Endothelial cell of umbilical vein (primary cell): ENCODE measurements around the gene BARX1. TPM values are rescaled to one million over a fixed set of nuclear protein-coding genes. Genes with fewer than 3 reads are reported as not detected.

Experiments
- BruUV-seq: library from RNA; stranded (reverse); fragments of 400-500 nt; replicated peaks from 2 replicates; lab custom pipeline; 2021; lab: Mats Ljungman, UMichigan
- CTCF ChIA-PET: fragments of 300-600, 350-600 bp; sonication (Branson Sonifier 250); formaldehyde crosslinking; loops from one replicate; lab custom pipeline; 2021; ENCODE audit warnings: antibody characterized with exemption, inconsistent platforms; lab: Charles Lee
- POLR2A ChIA-PET: fragments of 300-600, 350-600 bp; sonication (Branson Sonifier 250); formaldehyde crosslinking; loops from one replicate; lab custom pipeline; 2021; ENCODE audit warnings: antibody characterized with exemption, inconsistent platforms; lab: Charles Lee
- DNase-seq: peaks from one replicate; pipeline ENCODE4 v3.0.0-alpha.2; 2011; ENCODE audit warnings: low read depth, low spot score
- FAIRE-seq: peaks from 2 replicates; lab custom pipeline; 2011; peaks lifted over from hg19 to GRCh38; lab: Jason Lieb, UNC
- H2AFZ ChIP-seq: 2 replicates; pipeline ENCODE4 v1.6.0; 2012; ENCODE audit warnings: low read depth, low read length, control low read depth, inconsistent platforms
- H3K27ac ChIP-seq: 2 replicates; pipeline ENCODE4 v1.5.1; 2011; ENCODE audit warnings: low read depth, mild to moderate bottlenecking, control low read depth, low read length, moderate library complexity; ENCODE audit not compliant: insufficient read depth
- H3K27me3 ChIP-seq, 2 experiments: 2 replicates each; pipeline versions ENCODE4 v1.6.0 to v1.6.1; 2011; ENCODE audit warnings: low read length in 2 of 2, mixed read lengths in 1 of 2; ENCODE audit not compliant: control insufficient read depth in 2 of 2, insufficient read depth in 2 of 2
- H3K36me3 ChIP-seq, 2 experiments: 2 replicates in 1 of 2; 3 replicates in 1 of 2; pipeline ENCODE4 v1.5.1; 2011; ENCODE audit warnings: low read length in 2 of 2, mild to moderate bottlenecking in 1 of 2, moderate library complexity in 1 of 2; ENCODE audit not compliant: control insufficient read depth in 2 of 2, insufficient read depth in 2 of 2; ENCODE audit errors: extremely low read depth in 1 of 2
- H3K4me1 ChIP-seq: 3 replicates; pipeline ENCODE4 v1.5.1; 2011; ENCODE audit warnings: mild to moderate bottlenecking, low read length; ENCODE audit not compliant: control insufficient read depth, insufficient read depth; ENCODE audit errors: extremely low read depth
- H3K4me2 ChIP-seq: 2 replicates; pipeline ENCODE4 v1.6.1; 2011; ENCODE audit warnings: low read length, control low read depth, mixed read lengths; ENCODE audit not compliant: insufficient read depth
- H3K4me3 ChIP-seq, 3 experiments: fragments of 200-600 bp in 1 of 3; sonication (generic), shearing (Covaris generic) in 1 of 3; replicated peaks in 1 of 3; 2 replicates each; pipeline ENCODE4 v1.5.1; 2011 to 2016; ENCODE audit warnings: control low read depth in 3 of 3, low read length in 3 of 3, mild to moderate bottlenecking in 2 of 3, inconsistent platforms in 1 of 3, low read depth in 1 of 3, moderate library complexity in 1 of 3; ENCODE audit not compliant: insufficient read depth in 1 of 3
- H3K79me2 ChIP-seq: 2 replicates; pipeline ENCODE4 v1.6.0; 2012; ENCODE audit warnings: low read length, inconsistent platforms; ENCODE audit not compliant: control insufficient read depth, insufficient read depth
- H3K9ac ChIP-seq: replicated peaks from 2 replicates; pipeline ENCODE3; 2011; ENCODE audit warnings: low read length, control low read depth; ENCODE audit not compliant: insufficient read depth; ENCODE audit errors: extremely low read depth
- H3K9me1 ChIP-seq: replicated peaks from 3 replicates; pipeline ENCODE4 v1.6.0; 2011; ENCODE audit warnings: mild to moderate bottlenecking, low read length; ENCODE audit not compliant: control insufficient read depth, insufficient read depth; ENCODE audit errors: extremely low read depth
- H3K9me3 ChIP-seq: replicated peaks from 2 replicates; pipeline ENCODE4 v1.5.1; 2012; ENCODE audit warnings: low read length, inconsistent platforms; ENCODE audit not compliant: control insufficient read depth, insufficient read depth
- H4K20me1 ChIP-seq: replicated peaks from 2 replicates; pipeline ENCODE3; 2011; ENCODE audit warnings: mild to moderate bottlenecking, low read length; ENCODE audit not compliant: control insufficient read depth, insufficient read depth; ENCODE audit errors: extremely low read depth
- EZH2 ChIP-seq: IDR thresholded peaks from 2 replicates; pipeline ENCODE4 v1.6.1; 2012; ENCODE audit warnings: borderline replicate concordance, low read depth, mild to moderate bottlenecking, moderate library complexity, low read length, inconsistent platforms; ENCODE audit not compliant: severe bottlenecking
- FOS ChIP-seq: IDR thresholded peaks from 2 replicates; pipeline ENCODE4 v1.6.1; 2011; ENCODE audit warnings: mild to moderate bottlenecking, low read length, moderate library complexity, borderline replicate concordance; ENCODE audit not compliant: insufficient read depth
- GATA2 ChIP-seq: IDR thresholded peaks from 2 replicates; pipeline ENCODE4 v1.7.0; 2011; ENCODE audit warnings: low read depth, mild to moderate bottlenecking, moderate library complexity, mixed read lengths, low read length; ENCODE audit not compliant: insufficient read length, insufficient read depth
- JUN ChIP-seq: IDR thresholded peaks from 2 replicates; pipeline ENCODE4 v1.6.1; 2011; ENCODE audit warnings: borderline replicate concordance, low read depth; ENCODE audit not compliant: insufficient read length, insufficient read depth
- MAX ChIP-seq: IDR thresholded peaks from 2 replicates; pipeline ENCODE4 v1.6.1; 2011; ENCODE audit not compliant: insufficient read depth, insufficient read length
- MYC ChIP-seq: IDR thresholded peaks from one replicate; pipeline ENCODE4 v1.6.1; 2011; ENCODE audit warnings: mild to moderate bottlenecking, low read depth, low read length
- POLR2A ChIP-seq: IDR thresholded peaks from 2 replicates; pipeline ENCODE4 v1.6.1; 2012; ENCODE audit warnings: low read depth, mild to moderate bottlenecking, control low read depth, low read length
- POLR2AphosphoS5 ChIP-seq: IDR thresholded peaks from 2 replicates; pipeline ENCODE4 v1.6.1; 2012; ENCODE audit warnings: low read depth, mild to moderate bottlenecking, control low read depth, low read length, moderate library complexity; ENCODE audit not compliant: insufficient read depth
- dilution Hi-C: fragments of 300-500 bp; cut with MboI; formaldehyde crosslinking; loops from one replicate; pipeline ENCODE4 v1.15.0; 2019; ENCODE audit warnings: low sequenced_read_pairs; ENCODE audit not compliant: extremely low pct_ligation_motif_present
- intact Hi-C: fragments of 100-400 bp; cut with micrococcal nuclease; formaldehyde crosslinking; loops from one replicate; pipeline ENCODE4 v1.10.0; 2022
- polyA plus RNA-seq, 4 experiments: library from polyadenylated mRNA; depleted of rRNA in 3 of 4; stranded (reverse) in 3 of 4; unstranded in 1 of 4; fragments of >200 nt; gene quantifications; 2 replicates each; pipeline versions ENCODE4 v1.2.1 to v1.2.3, GENCODE V29; 2011 to 2012; ENCODE audit warnings: missing spikeins in 1 of 4
- total RNA-seq: library from RNA; stranded (reverse); gene quantifications from 2 replicates; pipeline ENCODE4 v1.2.3, GENCODE V29; 2021
- TF ChIP-seq, protein P1 (sequence below), 2 donors: IDR thresholded peaks; 1 replicate in 1 of 2; 2 replicates in 1 of 2; pipeline ENCODE4 v1.5.1; 2011; ENCODE audit warnings: low read length in 2 of 2, mild to moderate bottlenecking in 2 of 2, moderate library complexity in 2 of 2, control low read depth in 1 of 2, inconsistent platforms in 1 of 2, low read depth in 1 of 2; ENCODE audit not compliant: insufficient read depth in 1 of 2; ENCODE audit errors: extremely low read depth in 1 of 2

BARX1 gene
- total and polyA plus RNA-seq, 2 donors (not counting 3 experiments of a cell fraction or from before 2014, with no cell fraction given) = not detected

GRCh38 chr9:93992830-93993229 is 37.7 kb upstream of the BARX1 start:
- Histone ChIP-seq H3K9me3 (no peaks in the 10 kb centered on the region), H3K36me3 (no peaks in the 10 kb centered on the region), H3K27me3 (peaks cover 10 to 12% of the 10 kb centered on the region in 2 experiments), H3K9ac (no peak overlapping the region), H3K4me3 (no peak overlapping the region), H3K4me2 (no peak overlapping the region), H2AFZ (no peak overlapping the region), H3K4me1 (no peaks in the 10 kb centered on the region), H3K9me1 (no peaks in the 10 kb centered on the region), H3K27ac (no peak overlapping the region), H3K79me2 (no peaks in the 10 kb centered on the region), H4K20me1 (no peaks in the 10 kb centered on the region)
- DNase-seq (no peak), FAIRE-seq (no peak)
- no TSS peak for BruUV-seq
- ChIA-PET CTCF (interaction anchor here (1.1 to 1.4 kb wide), 4 partner anchors 10 to 311 kb away, joined by 3 to 6 read pairs (median 5); no protein-coding TSS in a partner anchor), POLR2A (no interaction called here)
- TF ChIP-seq POLR2A = no peak
- intact Hi-C loops (no loop called here), dilution Hi-C loops (no loop called here)

DNA sequence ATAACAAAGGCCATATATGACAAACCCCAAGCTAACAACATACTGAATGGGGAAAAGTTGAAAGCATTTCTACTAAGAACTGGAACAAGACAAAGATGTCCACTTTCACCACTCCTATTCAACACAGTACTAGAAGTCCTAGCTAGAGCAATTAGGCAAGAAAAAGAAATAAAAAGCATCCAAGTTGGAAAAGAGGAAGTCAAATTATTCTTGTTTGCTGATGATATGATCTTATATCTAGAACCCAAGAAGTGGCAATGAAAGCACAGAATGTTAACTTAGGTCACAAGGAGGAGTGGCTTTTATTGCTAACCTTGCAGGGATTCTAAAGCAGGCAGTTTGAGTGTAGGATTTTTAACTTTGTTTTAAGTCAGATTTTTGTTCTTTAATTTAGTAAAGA is 35.3 kb upstream of the BARX1 start:
- Histone ChIP-seq H2AFZ (no peak overlapping the region), H3K9me1 (no peaks in the 10 kb centered on the region), H3K27ac (no peak overlapping the region), H3K4me1 (no peaks in the 10 kb centered on the region), H3K9me3 (no peaks in the 10 kb centered on the region), H4K20me1 (no peaks in the 10 kb centered on the region), H3K9ac (no peak overlapping the region), H3K36me3 (no peaks in the 10 kb centered on the region), H3K4me2 (no peak overlapping the region), H3K27me3 (peaks cover 8 to 16% of the 10 kb centered on the region in 2 experiments), H3K79me2 (no peaks in the 10 kb centered on the region), H3K4me3 (no peak overlapping the region)
- no peak for FAIRE-seq
- ChIA-PET POLR2A (no interaction called here), CTCF (no interaction called here)
- no TSS peak for BruUV-seq
- TF ChIP-seq MYC (no peak), GATA2 (no peak), POLR2AphosphoS5 (no peak), JUN (no peak), EZH2 (no peak), MAX (no peak), POLR2A (no peak), FOS (no peak)
- TF ChIP-seq, protein P1, sequence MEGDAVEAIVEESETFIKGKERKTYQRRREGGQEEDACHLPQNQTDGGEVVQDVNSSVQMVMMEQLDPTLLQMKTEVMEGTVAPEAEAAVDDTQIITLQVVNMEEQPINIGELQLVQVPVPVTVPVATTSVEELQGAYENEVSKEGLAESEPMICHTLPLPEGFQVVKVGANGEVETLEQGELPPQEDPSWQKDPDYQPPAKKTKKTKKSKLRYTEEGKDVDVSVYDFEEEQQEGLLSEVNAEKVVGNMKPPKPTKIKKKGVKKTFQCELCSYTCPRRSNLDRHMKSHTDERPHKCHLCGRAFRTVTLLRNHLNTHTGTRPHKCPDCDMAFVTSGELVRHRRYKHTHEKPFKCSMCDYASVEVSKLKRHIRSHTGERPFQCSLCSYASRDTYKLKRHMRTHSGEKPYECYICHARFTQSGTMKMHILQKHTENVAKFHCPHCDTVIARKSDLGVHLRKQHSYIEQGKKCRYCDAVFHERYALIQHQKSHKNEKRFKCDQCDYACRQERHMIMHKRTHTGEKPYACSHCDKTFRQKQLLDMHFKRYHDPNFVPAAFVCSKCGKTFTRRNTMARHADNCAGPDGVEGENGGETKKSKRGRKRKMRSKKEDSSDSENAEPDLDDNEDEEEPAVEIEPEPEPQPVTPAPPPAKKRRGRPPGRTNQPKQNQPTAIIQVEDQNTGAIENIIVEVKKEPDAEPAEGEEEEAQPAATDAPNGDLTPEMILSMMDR (IDR thresholded peaks at IDR 0.05; ENCODE audit: extremely low read depth in 1 of 2, insufficient read depth in 1 of 2, low read depth in 1 of 2, low read length in 2 of 2) = no peak
- intact Hi-C loops (no loop called here), dilution Hi-C loops (no loop called here)
- DNase-seq = no peak
